H1 (cell line): ENCODE results near the gene PSMG2.

Experiments
- ATF2 ChIP-seq: IDR thresholded peaks from 2 replicates; pipeline ENCODE4 v1.6.1; 2012; ENCODE audit warnings: low read length, inconsistent platforms
- CTCF ChIP-seq, 3 experiments: IDR thresholded peaks; 1 replicate in 2 of 3; 2 replicates in 1 of 3; pipeline versions ENCODE4 v1.5.1 to v1.6.1; 2011; ENCODE audit warnings: low read length in 3 of 3, mild to moderate bottlenecking in 3 of 3, inconsistent platforms in 2 of 3, low read depth in 1 of 3, moderate library complexity in 1 of 3; ENCODE audit not compliant: insufficient read depth in 1 of 3; ENCODE audit errors: control extremely low read depth in 1 of 3
- EZH2 ChIP-seq: fragments of 200-600 bp; sonication (generic); IDR thresholded peaks from 2 replicates; pipeline ENCODE4 v1.7.1; 2012; ENCODE audit warnings: low read depth, mild to moderate bottlenecking, moderate library complexity, low read length, inconsistent platforms; ENCODE audit not compliant: severe bottlenecking
- JUND ChIP-seq: IDR thresholded peaks from 2 replicates; pipeline ENCODE4 v1.6.1; 2011; ENCODE audit warnings: mild to moderate bottlenecking, improper control_type of control experiment, low read length
- MAX ChIP-seq: IDR thresholded peaks from 2 replicates; pipeline ENCODE4 v1.6.1; 2012; ENCODE audit warnings: inconsistent platforms
- POLR2A ChIP-seq, 2 experiments: IDR thresholded peaks; 1 replicate in 1 of 2; 2 replicates in 1 of 2; pipeline ENCODE4 v1.6.1; 2011; ENCODE audit warnings: low read depth in 2 of 2, low read length in 2 of 2, mild to moderate bottlenecking in 2 of 2; ENCODE audit errors: control extremely low read depth in 1 of 2
- POLR2AphosphoS5 ChIP-seq: IDR thresholded peaks from 2 replicates; pipeline ENCODE4 v1.6.1; 2011; ENCODE audit warnings: low read depth, low read length
- RAD21 ChIP-seq, 2 experiments: IDR thresholded peaks in 1 of 2; conservative IDR thresholded peaks in 1 of 2; 2 replicates each; pipeline ENCODE4 v1.6.1; 2011; ENCODE audit warnings: low read depth in 2 of 2, low read length in 2 of 2, improper control_type of control experiment in 1 of 2, inconsistent platforms in 1 of 2, mild to moderate bottlenecking in 1 of 2, moderate library complexity in 1 of 2
- RNF2 ChIP-seq: fragments of 200-900, 300-1000 bp; sonication (generic); IDR thresholded peaks from 2 replicates; pipeline ENCODE4 v1.7.1; 2016; ENCODE audit warnings: borderline replicate concordance, low read depth, mild to moderate bottlenecking, antibody characterized with exemption, low read length; ENCODE audit not compliant: poor library complexity, severe bottlenecking; ENCODE audit errors: missing control alignments
- TEAD4 ChIP-seq: IDR thresholded peaks from 2 replicates; pipeline ENCODE4 v1.6.1; 2012; ENCODE audit warnings: low read depth, low read length, inconsistent platforms, mixed read lengths
- YY1 ChIP-seq: IDR thresholded peaks from 2 replicates; pipeline ENCODE4 v1.6.1; 2011; ENCODE audit warnings: low read depth, mild to moderate bottlenecking, low read length

- TF ChIP-seq JUND (no peak), POLR2A (IDR thresholded peaks at IDR 0.05; ENCODE audit: control extremely low read depth in 1 of 2, low read depth in 2 of 2, low read length in 2 of 2) (no peak), RNF2 (no peak), CTCF (IDR thresholded peaks at IDR 0.05; ENCODE audit: control extremely low read depth in 1 of 3, insufficient read depth in 1 of 3, low read depth in 1 of 3, low read length in 3 of 3) (peak; percentile 70 to 85 (median 83)), RAD21 (IDR thresholded peaks at IDR 0.05 in 1 of 2, conservative IDR thresholded peaks at IDR 0.05 in 1 of 2; ENCODE audit: low read depth in 2 of 2, low read length in 2 of 2) (peak; percentile 79), EZH2 (no peak), YY1 (no peak), ATF2 (no peak), POLR2AphosphoS5 (no peak), TEAD4 (no peak), MAX (peak; percentile 90)
Observed at GRCh38 chr18:12766986-12767433, 64.2 kb downstream of the PSMG2 start.
